DND-41 (cell line): Measurements from ENCODE around the gene MLF2.

Source experiments
- CTCF ChIP-seq: IDR thresholded peaks from 2 replicates; pipeline ENCODE4 v1.5.1; 2012; ENCODE audit warnings: borderline replicate concordance, low read length, moderate library complexity, mild to moderate bottlenecking; ENCODE audit not compliant: poor library complexity, severe bottlenecking; ENCODE audit errors: extremely low read depth
- EZH2 ChIP-seq: IDR thresholded peaks from 3 replicates; pipeline ENCODE4 v1.6.1; 2012; ENCODE audit warnings: borderline replicate concordance, low read depth, mild to moderate bottlenecking, moderate library complexity, low read length, inconsistent platforms; ENCODE audit not compliant: severe bottlenecking

GRCh38 chr12:6734506-6735387 is 18.2 kb downstream of the MLF2 start:
- TF ChIP-seq CTCF (no peak), EZH2 (no peak)
